Activated CD4-positive, alpha-beta memory T cell treated with anti-CD3 and anti-CD28 coated beads, Interleukin-2, amount 10 ng/mL, durations not matched to agents 7 days and 5 days (primary cell): ENCODE measurements around the gene DAG1. TPM values are rescaled to one million over a fixed set of nuclear protein-coding genes. Genes with fewer than 3 reads are reported as not detected.

Source experiments
- CTCF ChIA-PET: fragments of 350-600 bp; sonication (Branson Sonifier 250); formaldehyde crosslinking; loops from one replicate; lab custom pipeline; 2021; ENCODE audit warnings: antibody characterized with exemption, inconsistent platforms; lab: Charles Lee
- POLR2A ChIA-PET: fragments of 350-600 bp; sonication (Branson Sonifier 250); formaldehyde crosslinking; loops from one replicate; lab custom pipeline; 2021; ENCODE audit warnings: antibody characterized with exemption; lab: Charles Lee
- DNase-seq: peaks from one replicate; pipeline ENCODE4 v3.0.0-alpha.2; 2020
- H3K27ac Mint-ChIP-seq: one replicate; pipeline ENCODE4 v1.8.0; 2021; ENCODE audit warnings: mild to moderate bottlenecking, mixed read lengths
- H3K27me3 Mint-ChIP-seq: one replicate; pipeline ENCODE4 v1.8.0; 2021; ENCODE audit warnings: mixed read lengths
- H3K36me3 Mint-ChIP-seq: one replicate; pipeline ENCODE4 v1.8.0; 2021; ENCODE audit warnings: low read depth, mixed read lengths
- H3K4me1 Mint-ChIP-seq: one replicate; pipeline ENCODE4 v1.8.0; 2021; ENCODE audit warnings: mixed read lengths
- H3K4me3 Mint-ChIP-seq: one replicate; pipeline ENCODE4 v1.8.0; 2021; ENCODE audit warnings: mild to moderate bottlenecking, mixed read lengths
- H3K9me3 Mint-ChIP-seq: one replicate; pipeline ENCODE4 v1.8.0; 2021; ENCODE audit warnings: mixed read lengths
- total RNA-seq, 2 experiments: library from RNA; stranded (reverse); gene quantifications; one replicate each; pipeline ENCODE4 v1.2.3, GENCODE V29; 2021

Gene DAG1
- total RNA-seq, 2 experiments from 2014 or later = 13.8 to 16.5 TPM

- H3K27ac Mint-ChIP-seq = no peak overlapping the region
- ChIA-PET POLR2A (no interaction called here), CTCF (no interaction called here)
- no peaks in the 10 kb centered on the region for H3K27me3 Mint-ChIP-seq
- no peak for DNase-seq
- no peaks in the 10 kb centered on the region for H3K9me3 Mint-ChIP-seq
- H3K36me3 Mint-ChIP-seq = peaks cover 8% of the 10 kb centered on the region
- H3K4me1 Mint-ChIP-seq = peaks cover 10% of the 10 kb centered on the region
- no peak overlapping the region for H3K4me3 Mint-ChIP-seq
Measured at GRCh38 chr3:49501842-49502241, 31.8 kb downstream of the DAG1 start.

GRCh38 chr3:49506906-49507305, 36.8 kb downstream of the DAG1 start:
- Mint-ChIP-seq H3K9me3 (no peaks in the 10 kb centered on the region), H3K27ac (no peak overlapping the region), H3K27me3 (no peaks in the 10 kb centered on the region), H3K4me3 (no peak overlapping the region), H3K36me3 (peaks cover 13% of the 10 kb centered on the region), H3K4me1 (no peaks in the 10 kb centered on the region)
- ChIA-PET POLR2A (no interaction called here), CTCF (no interaction called here)
- no peak for DNase-seq

- POLR2A ChIA-PET = no interaction called here
- Mint-ChIP-seq H3K36me3 (peaks cover 19% of the 10 kb centered on the region), H3K9me3 (no peaks in the 10 kb centered on the region), H3K27me3 (no peaks in the 10 kb centered on the region), H3K27ac (no peak overlapping the region), H3K4me3 (no peak overlapping the region), H3K4me1 (no peaks in the 10 kb centered on the region)
- no peak for DNase-seq
- CTCF ChIA-PET = no interaction called here
Measured at GRCh38 chr3:49509028-49509561, 39.0 kb downstream of the DAG1 start.

- no peak for DNase-seq
- POLR2A ChIA-PET = interaction anchor here (0.6 kb wide), 1 partner anchor 492 kb away, joined by 3 read pairs; no protein-coding TSS in a partner anchor
- H3K36me3 Mint-ChIP-seq = peaks cover 30% of the 10 kb centered on the region
- H3K9me3 Mint-ChIP-seq = no peaks in the 10 kb centered on the region
- no peak overlapping the region for H3K4me3 Mint-ChIP-seq
- H3K27ac Mint-ChIP-seq = no peak overlapping the region
- no peaks in the 10 kb centered on the region for H3K27me3 Mint-ChIP-seq
- CTCF ChIA-PET = interaction anchor here (1.3 kb wide), 1 partner anchor 160 kb away, joined by 3 read pairs; no protein-coding TSS in a partner anchor
- no peaks in the 10 kb centered on the region for H3K4me1 Mint-ChIP-seq
Measured at GRCh38 chr3:49511639-49512038, 41.6 kb downstream of the DAG1 start.

GRCh38 chr3:49512781-49513355, 42.8 kb downstream of the DAG1 start:
- ChIA-PET POLR2A (no interaction called here), CTCF (interaction anchor here (2.1 kb wide), 1 partner anchor 27 kb away, joined by 7 read pairs; no protein-coding TSS in a partner anchor)
- Mint-ChIP-seq H3K4me3 (no peak overlapping the region), H3K4me1 (no peaks in the 10 kb centered on the region), H3K36me3 (peaks cover 36% of the 10 kb centered on the region), H3K9me3 (no peaks in the 10 kb centered on the region), H3K27me3 (no peaks in the 10 kb centered on the region), H3K27ac (no peak overlapping the region)
- DNase-seq = no peak

GRCh38 chr3:49513494-49514124, 43.5 kb downstream of the DAG1 start:
- Mint-ChIP-seq H3K4me1 (no peaks in the 10 kb centered on the region), H3K9me3 (no peaks in the 10 kb centered on the region), H3K36me3 (peaks cover 36% of the 10 kb centered on the region), H3K27me3 (no peaks in the 10 kb centered on the region), H3K27ac (no peak overlapping the region), H3K4me3 (no peak overlapping the region)
- POLR2A ChIA-PET = no interaction called here
- CTCF ChIA-PET = interaction anchor here (2.1 kb wide), 1 partner anchor 26 kb away, joined by 7 read pairs; no protein-coding TSS in a partner anchor
- DNase-seq = no peak

- H3K4me1 Mint-ChIP-seq = peaks cover 3% of the 10 kb centered on the region
- no peak overlapping the region for H3K27ac Mint-ChIP-seq
- no peak overlapping the region for H3K4me3 Mint-ChIP-seq
- no peaks in the 10 kb centered on the region for H3K9me3 Mint-ChIP-seq
- ChIA-PET POLR2A (no interaction called here), CTCF (interaction anchor here (1.5 to 1.7 kb wide), 2 partner anchors 21 to 155 kb away, joined by 3 to 4 read pairs; no protein-coding TSS in a partner anchor)
- DNase-seq = no peak
- peaks cover 34% of the 10 kb centered on the region for H3K36me3 Mint-ChIP-seq
- H3K27me3 Mint-ChIP-seq = no peaks in the 10 kb centered on the region
Measured at GRCh38 chr3:49518016-49518415, 47.9 kb downstream of the DAG1 start.

GRCh38 chr3:49518441-49518840, 48.4 kb downstream of the DAG1 start:
- Mint-ChIP-seq H3K36me3 (peaks cover 29% of the 10 kb centered on the region), H3K4me3 (no peak overlapping the region), H3K9me3 (no peaks in the 10 kb centered on the region), H3K27me3 (no peaks in the 10 kb centered on the region), H3K4me1 (peaks cover 3% of the 10 kb centered on the region), H3K27ac (no peak overlapping the region)
- ChIA-PET POLR2A (no interaction called here), CTCF (interaction anchor here (1.5 kb wide), 1 partner anchor 155 kb away, joined by 3 read pairs; no protein-coding TSS in a partner anchor)
- DNase-seq = no peak

GRCh38 chr3:49519296-49519695, 49.2 kb downstream of the DAG1 start:
- Mint-ChIP-seq H3K27ac (no peak overlapping the region), H3K9me3 (no peaks in the 10 kb centered on the region), H3K36me3 (peaks cover 22% of the 10 kb centered on the region), H3K4me3 (no peak overlapping the region), H3K4me1 (peaks cover 3% of the 10 kb centered on the region), H3K27me3 (no peaks in the 10 kb centered on the region)
- DNase-seq = no peak
- POLR2A ChIA-PET = no interaction called here
- CTCF ChIA-PET = interaction anchor here (1.6 kb wide), 1 partner anchor 21 kb away, joined by 5 read pairs; no protein-coding TSS in a partner anchor

- H3K27ac Mint-ChIP-seq = no peak overlapping the region
- no peaks in the 10 kb centered on the region for H3K9me3 Mint-ChIP-seq
- no peak for DNase-seq
- no peak overlapping the region for H3K4me3 Mint-ChIP-seq
- ChIA-PET POLR2A (interaction anchor here (0.5 kb wide), 1 partner anchor 655 kb away, joined by 3 read pairs; no protein-coding TSS in a partner anchor), CTCF (interaction anchor here (1.2 to 1.6 kb wide), 2 partner anchors 18 to 20 kb away, joined by 3 to 5 read pairs; no protein-coding TSS in a partner anchor)
- no peaks in the 10 kb centered on the region for H3K27me3 Mint-ChIP-seq
- H3K4me1 Mint-ChIP-seq = peaks cover 3% of the 10 kb centered on the region
- peaks cover 22% of the 10 kb centered on the region for H3K36me3 Mint-ChIP-seq
Measured at GRCh38 chr3:49519916-49520385, 49.9 kb downstream of the DAG1 start.

GRCh38 chr3:49523756-49524747, 54.0 kb downstream of the DAG1 start:
- ChIA-PET POLR2A (interaction anchor here (1.0 kb wide), 1 partner anchor 16 kb away, joined by 3 read pairs; no protein-coding TSS in a partner anchor), CTCF (interaction anchor here (1.2 kb wide), 1 partner anchor 148 kb away, joined by 3 read pairs; no protein-coding TSS in a partner anchor)
- no peaks in the 10 kb centered on the region for H3K27me3 Mint-ChIP-seq
- no peaks in the 10 kb centered on the region for H3K9me3 Mint-ChIP-seq
- H3K36me3 Mint-ChIP-seq = peaks cover 10% of the 10 kb centered on the region
- H3K4me1 Mint-ChIP-seq = peaks cover 3% of the 10 kb centered on the region
- no peak overlapping the region for H3K27ac Mint-ChIP-seq
- H3K4me3 Mint-ChIP-seq = no peak overlapping the region
- no peak for DNase-seq

- Mint-ChIP-seq H3K36me3 (peaks cover 28% of the 10 kb centered on the region), H3K9me3 (no peaks in the 10 kb centered on the region), H3K27me3 (no peaks in the 10 kb centered on the region), H3K4me3 (no peak overlapping the region), H3K27ac (no peak overlapping the region), H3K4me1 (peaks cover 9% of the 10 kb centered on the region)
- POLR2A ChIA-PET = interaction anchor here (1.3 to 1.5 kb wide), 3 partner anchors 8 to 60 kb away, joined by 3 to 4 read pairs (median 3); partner anchors contain the start of gene DAG1
- CTCF ChIA-PET = interaction anchor here (0.7 to 2.8 kb wide), 3 partner anchors 8 to 142 kb away, joined by 3 to 20 read pairs (median 3); no protein-coding TSS in a partner anchor
- DNase-seq = no peak
Measured at GRCh38 chr3:49529567-49529966, 59.5 kb downstream of the DAG1 start.
